Effector memory CD8-positive, alpha-beta T cell (primary cell): ENCODE results near the gene HDHD5.
A peak's percentile ranks its signal among the peaks of the same experiment; 100 is the strongest.

Source experiments
- ATAC-seq: fragments of 150-1000 bp; cut with Tn5 transposase; replicated peaks from 2 replicates; pipeline ENCODE4 v1.10.0; 2021; ENCODE audit warnings: mild to moderate bottlenecking, moderate library complexity
- DNase-seq, 3 experiments: peaks; one replicate each; pipeline ENCODE4 v3.0.0; 2021
- H3K27ac Mint-ChIP-seq, 2 donors: one replicate each; pipeline ENCODE4 v1.8.0; 2022; ENCODE audit warnings: mild to moderate bottlenecking in 2 of 2, mixed read lengths in 2 of 2, moderate library complexity in 2 of 2
- H3K27me3 Mint-ChIP-seq, 2 donors: one replicate each; pipeline ENCODE4 v1.8.0; 2022; ENCODE audit warnings: mixed read lengths in 2 of 2
- H3K36me3 Mint-ChIP-seq: one replicate; pipeline ENCODE4 v1.8.0; 2022; ENCODE audit warnings: mild to moderate bottlenecking, moderate library complexity, mixed read lengths; ENCODE audit not compliant: insufficient read depth
- H3K4me1 Mint-ChIP-seq, 2 donors: one replicate each; pipeline ENCODE4 v1.8.0; 2022; ENCODE audit warnings: low read depth in 2 of 2, mixed read lengths in 2 of 2
- H3K4me3 Mint-ChIP-seq, 2 donors: one replicate each; pipeline ENCODE4 v1.8.0; 2022; ENCODE audit warnings: mild to moderate bottlenecking in 2 of 2, mixed read lengths in 2 of 2, moderate library complexity in 2 of 2
- H3K9me3 Mint-ChIP-seq, 2 donors: one replicate each; pipeline ENCODE4 v1.8.0; 2022; ENCODE audit warnings: mixed read lengths in 2 of 2

The HDHD5 gene

GRCh38 chr22:17145021-17145680 is 13.9 kb downstream of the HDHD5 start:
- DNase-seq (no peak), ATAC-seq (no peak)
- no peaks in the 10 kb centered on the region for H3K27me3 Mint-ChIP-seq
- H3K36me3 Mint-ChIP-seq: peaks cover 20% of the 10 kb centered on the region
- H3K9me3 Mint-ChIP-seq: no peaks in the 10 kb centered on the region
- H3K4me1 Mint-ChIP-seq: peaks cover 2 to 5% of the 10 kb centered on the region in 2 donors
- no peak overlapping the region for H3K27ac Mint-ChIP-seq
- H3K4me3 Mint-ChIP-seq: no peak overlapping the region

DNA sequence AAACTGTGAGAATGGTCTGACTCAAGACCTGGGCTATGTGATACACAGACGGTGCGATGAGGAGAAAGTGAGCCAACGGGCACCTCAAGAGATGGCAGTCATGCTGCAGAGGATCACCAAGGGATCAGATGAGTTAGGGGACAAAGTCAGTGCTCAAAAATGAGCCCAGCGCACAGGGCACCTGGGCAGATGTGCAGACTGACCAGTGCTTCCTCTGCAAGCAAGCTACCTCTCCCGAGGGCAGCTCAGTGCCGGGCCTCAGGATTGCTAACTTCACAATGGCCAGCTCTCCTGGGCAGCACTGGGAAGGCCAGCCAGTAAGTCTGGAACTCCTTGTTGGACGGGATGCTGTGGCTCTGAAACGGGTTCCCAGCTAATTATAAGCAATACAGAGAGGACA is 15.3 kb downstream of the HDHD5 start:
- no peak for DNase-seq
- no peaks in the 10 kb centered on the region for H3K27me3 Mint-ChIP-seq
- peaks cover 2 to 5% of the 10 kb centered on the region in 2 donors for H3K4me1 Mint-ChIP-seq
- no peak overlapping the region for H3K4me3 Mint-ChIP-seq
- H3K9me3 Mint-ChIP-seq: no peaks in the 10 kb centered on the region
- ATAC-seq: no peak
- no peak overlapping the region for H3K27ac Mint-ChIP-seq
- peaks cover 23% of the 10 kb centered on the region for H3K36me3 Mint-ChIP-seq

DNA sequence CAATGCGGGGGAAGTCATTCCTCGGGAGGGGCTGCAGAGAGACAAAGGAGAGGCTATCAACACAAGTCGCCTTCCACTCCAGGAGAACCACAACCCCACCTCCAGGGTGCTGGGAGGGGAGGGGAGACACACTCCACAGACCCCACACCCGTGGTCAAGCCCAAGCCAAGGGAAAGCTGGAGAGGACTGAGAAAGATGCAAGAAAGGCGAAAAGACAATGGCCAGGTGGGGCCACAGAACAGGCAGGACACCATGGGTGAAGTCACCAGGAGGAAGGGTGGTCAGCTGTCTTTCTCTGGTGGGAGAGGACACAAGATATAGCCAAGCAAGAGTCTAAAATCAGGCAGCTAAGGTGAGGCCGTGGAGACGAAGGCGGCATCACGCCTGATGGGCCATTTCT is 16.0 kb downstream of the HDHD5 start:
- Mint-ChIP-seq H3K9me3 (no peaks in the 10 kb centered on the region), H3K4me3 (no peak overlapping the region), H3K36me3 (peaks cover 24% of the 10 kb centered on the region), H3K27ac (no peak overlapping the region), H3K27me3 (no peaks in the 10 kb centered on the region), H3K4me1 (peaks cover 2 to 5% of the 10 kb centered on the region in 2 donors)
- no peak for ATAC-seq
- DNase-seq: no peak

DNA sequence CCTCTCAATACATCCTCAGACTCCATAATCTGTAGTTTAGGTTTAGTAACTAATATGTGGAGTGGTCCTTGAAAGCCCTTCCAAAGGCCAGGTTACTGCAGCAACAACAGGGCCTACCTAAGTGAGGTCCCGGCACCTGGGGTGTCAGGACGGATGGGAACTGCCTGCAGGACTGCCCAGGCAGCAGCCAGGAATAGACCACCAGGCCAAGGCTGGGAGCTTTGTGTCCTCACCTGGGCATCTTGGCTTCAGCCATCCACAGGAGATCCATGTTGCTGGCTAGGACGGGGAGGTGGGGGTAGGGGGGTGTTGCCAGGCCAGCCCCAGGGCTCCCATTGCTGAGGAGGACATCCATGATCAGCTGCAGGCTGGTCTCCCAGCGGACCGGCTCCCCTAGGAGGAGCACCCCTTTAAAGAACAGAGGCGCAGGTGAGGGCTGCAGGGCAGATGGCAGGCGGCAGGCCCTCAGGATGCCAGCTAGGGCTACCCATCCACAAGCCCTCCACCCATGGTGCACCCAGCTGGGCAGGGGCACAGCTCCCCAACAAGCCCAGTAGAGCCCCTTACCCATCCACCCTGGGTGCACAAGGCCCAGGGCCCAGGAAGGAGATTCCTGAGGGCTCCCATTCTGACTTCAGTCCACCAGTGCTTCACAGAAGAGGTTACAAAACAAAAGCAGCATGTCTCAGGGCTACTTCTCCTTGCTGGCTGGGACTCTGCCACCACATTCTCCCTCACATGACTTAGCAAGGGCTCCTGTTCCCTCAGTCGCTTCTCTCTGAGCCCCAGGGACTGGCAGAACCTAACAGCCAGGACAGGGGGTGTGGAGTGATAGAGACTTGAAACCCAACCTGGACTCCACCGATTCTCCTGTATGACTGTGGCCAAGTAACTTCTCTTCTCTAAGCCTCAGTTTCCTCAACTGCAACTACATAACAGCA is 18.0 kb downstream of the HDHD5 start:
- Mint-ChIP-seq H3K27me3 (no peaks in the 10 kb centered on the region), H3K27ac (no peak overlapping the region)

DNA sequence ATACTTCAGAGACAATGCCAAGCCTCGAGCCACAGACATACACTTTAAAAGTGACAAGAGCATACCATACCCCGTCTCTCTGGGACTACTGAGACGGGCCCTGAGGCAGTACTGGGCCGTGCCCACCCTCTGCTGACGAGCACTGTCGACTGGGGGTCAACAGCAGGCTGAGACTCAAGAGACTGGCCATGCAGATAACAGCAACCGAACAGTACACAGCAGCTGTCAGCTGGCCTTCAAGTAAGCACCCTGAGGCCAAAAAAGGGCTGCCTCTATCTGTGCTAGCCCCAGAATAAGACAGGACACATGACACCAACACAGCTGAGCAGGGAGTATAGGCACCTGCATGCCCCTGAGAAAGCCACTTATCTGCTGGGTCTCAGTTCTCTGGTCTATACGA is 19.1 kb downstream of the HDHD5 start:
- Mint-ChIP-seq H3K9me3 (no peaks in the 10 kb centered on the region), H3K4me1 (peaks cover under 1 to 2% of the 10 kb centered on the region in 2 donors), H3K27me3 (no peaks in the 10 kb centered on the region), H3K27ac (no peak overlapping the region), H3K36me3 (peaks cover 26% of the 10 kb centered on the region), H3K4me3 (no peak overlapping the region)
- DNase-seq (no peak), ATAC-seq (no peak)

More for the DNA sequence above, 18.0 kb downstream of the HDHD5 start:
- ATAC-seq (no peak), DNase-seq (no peak)
- peaks cover 0 to 2% of the 10 kb centered on the region in 2 donors for H3K4me1 Mint-ChIP-seq
- no peaks in the 10 kb centered on the region for H3K9me3 Mint-ChIP-seq
- peaks cover 26% of the 10 kb centered on the region for H3K36me3 Mint-ChIP-seq
- H3K4me3 Mint-ChIP-seq: no peak overlapping the region

GRCh38 chr22:17138513-17138912 is 20.6 kb downstream of the HDHD5 start:
- ATAC-seq: no peak
- DNase-seq: no peak
- Mint-ChIP-seq H3K27me3 (no peaks in the 10 kb centered on the region), H3K9me3 (no peaks in the 10 kb centered on the region), H3K36me3 (peaks cover 20% of the 10 kb centered on the region), H3K4me3 (no peak overlapping the region), H3K4me1 (peaks cover 2 to 3% of the 10 kb centered on the region in 2 donors), H3K27ac (no peak overlapping the region)

DNA sequence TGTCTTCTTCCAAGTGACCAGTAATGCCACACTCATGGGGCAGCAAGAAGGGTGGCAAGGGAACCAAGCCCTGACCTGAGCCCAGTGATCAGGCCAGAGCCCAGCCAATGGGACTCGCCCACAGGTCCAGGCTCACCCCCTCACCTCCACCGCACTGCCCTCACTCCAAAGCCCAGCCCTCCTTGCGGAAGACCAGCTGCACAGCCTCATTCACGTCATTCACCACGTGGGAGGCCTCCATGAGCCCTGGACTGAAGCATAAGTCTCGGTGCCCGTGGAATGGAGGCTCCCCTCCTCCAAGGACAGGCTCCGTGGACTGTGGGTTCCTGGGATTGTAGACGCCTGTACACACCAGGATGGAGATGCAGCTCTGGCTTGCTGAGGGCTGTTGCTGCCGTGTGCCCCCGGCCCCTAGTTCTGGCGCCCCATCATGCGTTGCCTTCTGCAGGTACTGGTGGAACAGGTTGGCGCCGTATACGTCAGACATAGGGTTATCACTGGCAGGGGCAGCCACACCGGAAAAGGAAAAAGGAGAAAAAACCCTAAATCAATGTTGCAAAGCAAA is 21.1 kb downstream of the HDHD5 start:
- Mint-ChIP-seq H3K4me3 (no peak overlapping the region), H3K4me1 (peaks cover 2 to 3% of the 10 kb centered on the region in 2 donors), H3K36me3 (peaks cover 18% of the 10 kb centered on the region), H3K27me3 (no peaks in the 10 kb centered on the region), H3K9me3 (no peaks in the 10 kb centered on the region), H3K27ac (no peak overlapping the region)
- no peak for DNase-seq
- no peak for ATAC-seq

DNA sequence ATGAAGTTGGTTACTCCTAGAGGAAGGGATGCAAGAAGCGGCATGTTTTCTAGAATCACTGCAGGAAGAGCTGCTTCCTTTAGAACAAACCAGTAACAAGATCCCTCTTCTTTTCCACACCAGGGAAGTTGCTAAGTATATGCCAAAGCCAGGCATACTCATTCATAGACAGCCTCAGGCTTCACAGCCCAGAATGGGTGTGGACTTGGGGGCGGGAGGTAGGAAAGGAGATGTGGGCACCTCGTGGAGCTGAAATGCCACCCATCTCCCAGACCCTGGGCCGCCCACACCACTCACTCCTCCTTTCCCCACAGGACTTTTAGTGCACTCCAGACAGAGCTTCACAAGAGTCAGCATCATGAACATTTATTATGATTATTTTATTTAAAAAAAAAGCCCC is 21.9 kb downstream of the HDHD5 start:
- Mint-ChIP-seq H3K36me3 (peaks cover 18% of the 10 kb centered on the region), H3K27ac (peak overlapping the region in 1 of 2 donors; percentile 62), H3K9me3 (no peaks in the 10 kb centered on the region)

DNA sequence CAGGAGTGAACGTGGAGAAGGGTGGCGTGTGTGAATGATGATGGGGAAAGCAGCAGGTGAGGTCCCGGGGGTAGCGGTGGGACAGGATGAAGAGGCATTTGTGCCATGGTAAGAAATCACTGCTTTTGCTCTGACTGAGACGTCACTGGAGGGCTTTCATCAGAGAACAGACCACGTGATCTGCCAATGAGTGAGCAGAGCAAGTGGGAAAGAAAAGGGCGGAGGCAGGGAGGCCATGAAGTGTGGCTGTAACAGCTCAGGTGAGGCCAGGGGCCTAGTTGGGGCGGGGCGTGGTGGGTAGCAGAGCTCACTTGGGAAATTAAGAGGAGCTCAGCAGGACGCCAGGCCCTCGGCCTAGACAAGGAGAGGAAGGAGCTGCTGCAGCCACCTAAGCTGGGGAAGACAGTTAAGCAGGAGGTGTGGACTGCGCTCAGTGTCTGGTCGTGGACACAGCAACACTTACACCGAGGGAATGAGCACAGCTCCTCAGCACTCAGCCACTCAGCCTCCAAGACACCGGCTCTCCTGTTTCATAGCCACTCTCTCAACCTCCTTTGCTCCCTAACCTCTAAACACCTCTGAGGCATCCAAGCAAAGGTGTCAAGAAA is 23.8 kb downstream of the HDHD5 start:
- H3K27ac Mint-ChIP-seq: peak overlapping the region in 1 of 2 donors; percentile 41
- no peak overlapping the region for H3K4me3 Mint-ChIP-seq
- ATAC-seq: no peak
- H3K9me3 Mint-ChIP-seq: no peaks in the 10 kb centered on the region
- no peaks in the 10 kb centered on the region for H3K27me3 Mint-ChIP-seq
- H3K36me3 Mint-ChIP-seq: peaks cover 11% of the 10 kb centered on the region
- H3K4me1 Mint-ChIP-seq: peaks cover 0 to 3% of the 10 kb centered on the region in 2 donors
- DNase-seq: no peak

More for the DNA sequence above, 21.9 kb downstream of the HDHD5 start:
- H3K27me3 Mint-ChIP-seq: no peaks in the 10 kb centered on the region
- H3K4me3 Mint-ChIP-seq: no peak overlapping the region
- H3K4me1 Mint-ChIP-seq: peaks cover 0 to 3% of the 10 kb centered on the region in 2 donors
- ATAC-seq: no peak
- DNase-seq: no peak

DNA sequence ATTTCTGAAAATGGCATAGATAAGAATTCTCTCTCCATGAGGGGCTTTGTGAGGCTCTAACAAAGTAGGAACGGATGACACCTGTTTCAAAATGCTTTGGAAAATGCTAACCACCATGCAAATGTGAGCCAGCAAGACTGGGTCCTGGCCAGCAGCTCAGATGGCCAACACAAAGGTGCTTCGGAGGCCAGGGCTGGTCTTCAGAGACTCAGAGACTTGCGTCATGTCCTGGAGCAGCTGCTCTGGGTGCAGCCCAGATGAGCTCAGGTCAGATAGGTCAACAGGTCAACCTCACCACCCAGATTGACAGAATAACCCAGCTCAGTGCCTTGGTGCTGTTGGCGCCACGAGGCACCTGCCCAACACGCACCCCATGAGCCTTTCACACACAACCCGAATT is 25.9 kb downstream of the HDHD5 start:
- peaks cover 6% of the 10 kb centered on the region for H3K36me3 Mint-ChIP-seq
- ATAC-seq (no peak), DNase-seq (no peak)
- H3K4me3 Mint-ChIP-seq: no peak overlapping the region
- H3K27me3 Mint-ChIP-seq: no peaks in the 10 kb centered on the region
- H3K27ac Mint-ChIP-seq: no peak overlapping the region
- H3K9me3 Mint-ChIP-seq: no peaks in the 10 kb centered on the region
- peaks cover 0 to 3% of the 10 kb centered on the region in 2 donors for H3K4me1 Mint-ChIP-seq

GRCh38 chr22:17132112-17132511 is 27.0 kb downstream of the HDHD5 start:
- Mint-ChIP-seq H3K27ac (no peak overlapping the region), H3K4me3 (no peak overlapping the region), H3K4me1 (peaks cover 0 to 3% of the 10 kb centered on the region in 2 donors), H3K9me3 (no peaks in the 10 kb centered on the region), H3K36me3 (peaks cover 3% of the 10 kb centered on the region), H3K27me3 (no peaks in the 10 kb centered on the region)
- DNase-seq: no peak
- no peak for ATAC-seq

GRCh38 chr22:17131686-17132085 is 27.4 kb downstream of the HDHD5 start:
- H3K36me3 Mint-ChIP-seq: peaks cover 3% of the 10 kb centered on the region
- no peak for DNase-seq
- no peak for ATAC-seq

GRCh38 chr22:17130199-17130598 is 28.9 kb downstream of the HDHD5 start:
- Mint-ChIP-seq H3K4me3 (no peak overlapping the region), H3K36me3 (no peaks in the 10 kb centered on the region), H3K9me3 (no peaks in the 10 kb centered on the region), H3K27ac (no peak overlapping the region), H3K4me1 (peaks cover 0 to 3% of the 10 kb centered on the region in 2 donors), H3K27me3 (no peaks in the 10 kb centered on the region)
- DNase-seq (no peak), ATAC-seq (no peak)

More at GRCh38 chr22:17131686-17132085, 27.4 kb downstream of the HDHD5 start:
- peaks cover 0 to 3% of the 10 kb centered on the region in 2 donors for H3K4me1 Mint-ChIP-seq
- H3K27me3 Mint-ChIP-seq: no peaks in the 10 kb centered on the region
- no peak overlapping the region for H3K27ac Mint-ChIP-seq
- H3K4me3 Mint-ChIP-seq: no peak overlapping the region
- H3K9me3 Mint-ChIP-seq: no peaks in the 10 kb centered on the region
